GM21723 (cell line): Measurements from ENCODE around the gene VRK3.
"Not testable (repeated sequence)": the region's sequence is repeated elsewhere in the genome, so short reads cannot be mapped to it uniquely, and the experiment has no call there.

Source experiments
- ATAC-seq: cut with Tn5 transposase; IDR thresholded peaks from one replicate; pipeline ENCODE4 v1.9.1; 2021; ENCODE audit warnings: mild to moderate bottlenecking, moderate library complexity; ENCODE audit not compliant: unreplicated experiment

Gene VRK3

GRCh38 chr19:49958596-49958995, 66.6 kb downstream of the VRK3 start:
- ATAC-seq = not testable (repeated sequence)

DNA sequence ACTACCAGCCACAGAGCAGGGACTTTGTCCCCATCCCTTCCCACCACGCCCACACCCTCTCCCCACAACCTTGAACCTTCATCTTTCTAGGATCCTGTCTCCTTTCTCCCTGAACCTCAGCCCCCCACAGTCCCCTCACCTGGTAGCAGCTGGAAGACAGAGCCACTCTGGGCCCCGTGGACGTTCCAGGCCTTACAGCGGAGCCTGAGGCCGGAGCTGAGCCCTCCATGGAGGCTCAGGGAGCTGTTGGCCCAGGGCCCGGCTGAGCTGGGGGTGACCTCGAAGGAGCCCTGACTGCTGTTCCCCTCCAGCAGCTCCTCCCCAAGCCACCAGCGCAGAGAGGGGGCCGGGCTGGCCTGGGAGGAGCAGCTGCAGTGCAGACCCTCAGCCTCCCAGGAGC, 67.0 kb downstream of the VRK3 start:
- not testable (repeated sequence) for ATAC-seq

DNA sequence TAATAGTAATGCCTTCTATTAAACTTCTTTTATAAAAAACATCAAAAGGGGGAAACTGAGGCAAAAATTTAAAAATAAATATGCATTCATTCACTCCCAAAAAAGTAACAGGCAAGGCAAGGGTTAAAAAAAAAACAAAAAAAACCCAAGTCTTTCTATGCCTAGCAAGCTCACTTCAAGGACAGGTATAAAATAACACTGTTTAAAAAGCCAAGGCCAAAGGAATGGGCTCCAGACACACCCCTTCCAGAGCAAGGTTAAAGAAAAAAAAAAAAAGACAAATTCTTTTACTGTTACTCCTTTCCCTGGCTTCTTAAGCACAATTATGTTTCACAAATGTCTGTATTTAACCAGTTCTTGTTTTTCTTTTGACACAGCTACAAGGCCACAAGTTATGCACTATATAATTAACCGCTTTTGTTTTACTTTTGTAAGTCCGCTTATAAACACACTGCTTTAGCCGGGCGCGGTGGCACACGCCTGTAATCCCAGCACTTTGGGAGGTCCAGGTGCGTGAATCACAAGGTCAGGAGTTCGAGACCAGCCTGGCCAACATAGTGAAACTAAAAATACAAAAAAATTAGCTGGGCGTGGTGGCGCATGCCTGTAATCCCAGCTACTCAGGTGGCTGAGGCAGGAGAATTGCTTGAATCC, 67.8 kb downstream of the VRK3 start:
- no peak for ATAC-seq

- no peak for ATAC-seq
Observed at GRCh38 chr19:49956115-49956495, 69.1 kb downstream of the VRK3 start.

GRCh38 chr19:49954933-49955332, 70.2 kb downstream of the VRK3 start:
- ATAC-seq = no peak

DNA sequence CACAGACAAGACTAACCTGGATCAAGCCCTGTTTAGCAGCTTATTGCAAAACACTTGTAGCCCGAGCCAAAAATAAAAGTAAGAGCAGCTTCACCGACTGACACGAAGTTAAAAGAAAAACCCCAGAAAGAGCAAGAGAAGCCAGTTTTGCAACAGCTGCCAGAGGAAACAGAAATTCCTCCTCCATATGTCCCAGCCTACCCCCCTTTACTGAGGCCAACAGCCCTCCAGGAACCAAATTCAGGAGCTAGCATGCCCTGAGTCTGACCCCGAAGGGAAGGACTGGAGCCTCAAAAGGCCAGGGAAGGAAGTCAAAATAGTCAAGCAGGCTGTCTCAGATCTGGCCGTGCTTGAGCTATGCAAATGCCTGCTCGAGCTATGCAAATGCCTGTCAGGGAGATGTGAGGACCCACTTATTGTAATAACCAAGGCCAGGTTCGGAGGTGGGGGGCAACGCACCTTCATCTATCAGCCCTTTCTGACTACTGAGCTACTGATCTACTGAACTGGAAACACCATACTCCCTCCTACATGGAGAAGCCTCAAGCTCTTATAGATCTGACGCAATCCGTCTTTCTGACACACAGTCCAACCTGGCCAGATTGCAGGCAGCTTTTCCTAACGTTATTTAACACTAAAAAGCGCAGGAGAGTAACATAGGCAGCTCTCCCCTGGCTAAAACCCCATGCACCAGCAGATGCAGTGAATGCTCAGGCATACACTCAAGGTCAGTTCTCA, 70.9 kb downstream of the VRK3 start:
- no peak for ATAC-seq

GRCh38 chr19:49953416-49953815, 71.8 kb downstream of the VRK3 start:
- ATAC-seq = no peak

- no peak for ATAC-seq
Observed at GRCh38 chr19:49952906-49953305, 72.3 kb downstream of the VRK3 start.

- ATAC-seq = no peak
Observed at GRCh38 chr19:49952479-49952836, 72.7 kb downstream of the VRK3 start.

- no peak for ATAC-seq
Observed at GRCh38 chr19:49951806-49952478, 73.2 kb downstream of the VRK3 start.

GRCh38 chr19:49950956-49951526, 74.1 kb downstream of the VRK3 start:
- no peak for ATAC-seq

DNA sequence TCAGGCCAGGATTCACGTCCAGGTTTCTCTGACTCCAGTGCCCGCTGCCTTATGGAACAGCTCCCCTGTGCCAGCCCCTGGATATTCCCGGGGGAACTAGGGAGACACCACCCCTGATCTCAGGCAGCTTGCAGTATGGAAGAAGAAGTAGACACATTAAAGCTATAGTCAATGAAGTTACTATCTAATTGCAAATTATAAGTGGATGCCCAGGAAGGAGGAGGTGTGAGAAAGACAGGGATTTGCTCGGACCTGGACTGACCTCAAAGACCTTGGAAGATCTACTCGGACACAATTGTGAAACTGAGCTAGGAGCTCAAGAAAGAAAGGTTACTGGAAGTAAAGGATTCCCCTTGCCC, 74.6 kb downstream of the VRK3 start:
- no peak for ATAC-seq

- no peak for ATAC-seq
Observed at GRCh38 chr19:49949742-49950589, 75.2 kb downstream of the VRK3 start.

GRCh38 chr19:49946415-49946814, 78.8 kb downstream of the VRK3 start:
- no peak for ATAC-seq

- peak; percentile 56 for ATAC-seq
Observed at GRCh38 chr19:49944567-49944966, 80.6 kb downstream of the VRK3 start.

DNA sequence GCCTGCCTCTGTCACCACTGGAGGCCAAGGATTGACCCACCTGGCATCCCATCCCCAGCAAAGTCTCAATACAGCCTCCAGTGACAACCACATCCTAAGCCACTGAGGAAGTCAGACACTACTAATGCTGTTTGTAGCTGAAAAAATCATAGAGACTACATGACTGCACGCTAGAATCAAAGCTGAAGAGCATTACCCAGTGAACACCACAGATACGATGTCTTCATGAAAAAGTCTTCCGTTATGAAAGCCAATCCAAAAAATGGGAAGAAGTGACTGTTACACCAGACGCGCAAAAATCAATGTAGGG, 84.7 kb downstream of the VRK3 start:
- ATAC-seq = no peak

DNA sequence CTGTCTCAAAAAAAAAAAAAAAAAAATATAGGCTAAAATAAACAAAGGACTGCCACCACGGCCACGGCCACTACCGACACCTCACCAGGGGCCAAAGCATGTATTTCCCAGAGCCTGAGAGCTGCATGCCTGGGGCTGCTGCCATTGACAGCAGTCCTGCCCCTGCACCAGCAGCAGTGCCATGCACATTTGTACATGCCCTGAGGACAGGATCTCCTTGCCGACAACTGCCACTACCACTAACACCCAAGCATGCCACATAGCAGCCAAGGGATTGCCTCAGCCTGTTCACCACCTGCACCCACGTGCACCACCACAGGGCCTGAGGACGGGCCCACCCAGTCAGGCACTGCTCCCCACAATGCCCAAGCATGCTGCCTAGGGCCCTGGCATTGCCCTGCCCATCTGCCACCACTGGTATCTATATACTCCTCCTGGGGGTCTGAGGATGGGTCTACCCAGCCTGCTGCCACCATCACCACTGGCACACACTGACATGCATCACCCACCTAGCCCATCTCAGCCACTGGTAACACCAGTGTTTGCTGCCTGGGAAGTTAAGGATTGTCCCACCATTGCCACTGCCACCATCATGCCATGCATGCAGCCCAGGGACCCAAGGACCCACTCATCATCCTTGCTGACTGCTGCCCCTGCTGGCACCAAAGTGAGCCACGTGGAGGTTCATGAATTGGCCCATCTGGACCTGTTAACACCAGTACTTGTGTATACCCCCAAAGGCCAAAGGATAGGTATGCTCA, 85.3 kb downstream of the VRK3 start:
- no peak for ATAC-seq

GRCh38 chr19:49938662-49939061, 86.5 kb downstream of the VRK3 start:
- no peak for ATAC-seq

- ATAC-seq = no peak
Observed at GRCh38 chr19:49937750-49938381, 87.3 kb downstream of the VRK3 start.

- no peak for ATAC-seq
Observed at GRCh38 chr19:49936549-49936948, 88.6 kb downstream of the VRK3 start.
